Measurements from ENCODE around the gene PWWP2A. TPM values are rescaled to one million over a fixed set of nuclear protein-coding genes. Genes with fewer than 3 reads are reported as not detected.

PWWP2A gene
- total RNA-seq: 22.8 and 22.9 TPM in 2 replicates

GRCh38 chr5:160119142-160119904, at the start of gene PWWP2A:
Gene PWWP2A, minus strand, starts transcription at chr5:160119450. Its CDS starts 62 bp downstream, at chr5:160119388.

Other genes with a start within 250 kb of the PWWP2A start
- gene ADRA1B, start 203.0 kb downstream of the PWWP2A start, total RNA-seq: 0.07 and 0.13 TPM in 2 replicates
- gene TTC1, start 110.3 kb downstream of the PWWP2A start, total RNA-seq: 60.8 and 72.9 TPM in 2 replicates
- gene FABP6, start 110.1 kb upstream of the PWWP2A start, total RNA-seq: not detected in 2 replicates
- 4.0 TPM in 2 replicates for gene CCNJL, start 193.1 kb upstream of the PWWP2A start, total RNA-seq

All from thoracic aorta endothelial cell (primary cell).